ENCODE data around the gene CDC42EP3.

CDC42EP3 gene

GRCh38 chr2:37671009-37671815 is at the start of gene CDC42EP3:
TSS of gene CDC42EP3 (minus strand) at chr2:37671642. CDS start at chr2:37646587, 25,055 bp downstream.
- peak; percentile 48 for DNase-seq

GRCh38 chr2:37721201-37721560 is 49.7 kb upstream of the CDC42EP3 start:
- no peak for DNase-seq

- DNase-seq: no peak
Measured at GRCh38 chr2:37720533-37721200, 49.2 kb upstream of the CDC42EP3 start.

GRCh38 chr2:37718515-37719161 is 47.2 kb upstream of the CDC42EP3 start:
- no peak for DNase-seq

- no peak for DNase-seq
Measured at GRCh38 chr2:37713258-37713700, 41.8 kb upstream of the CDC42EP3 start.

GRCh38 chr2:37711831-37712230 is 40.4 kb upstream of the CDC42EP3 start:
- DNase-seq: no peak

GRCh38 chr2:37711308-37711731 is 39.9 kb upstream of the CDC42EP3 start:
- DNase-seq: no peak

GRCh38 chr2:37709111-37709510 is 37.7 kb upstream of the CDC42EP3 start:
- no peak for DNase-seq

GRCh38 chr2:37708146-37708545 is 36.7 kb upstream of the CDC42EP3 start:
- no peak for DNase-seq

- DNase-seq: no peak
Measured at GRCh38 chr2:37707393-37707792, 36.0 kb upstream of the CDC42EP3 start.

GRCh38 chr2:37706334-37707183 is 35.1 kb upstream of the CDC42EP3 start:
- no peak for DNase-seq

- DNase-seq: no peak
Measured at GRCh38 chr2:37705191-37705590, 33.7 kb upstream of the CDC42EP3 start.

- no peak for DNase-seq
Measured at GRCh38 chr2:37698931-37699481, 27.6 kb upstream of the CDC42EP3 start.

- no peak for DNase-seq
Measured at GRCh38 chr2:37695336-37695735, 23.9 kb upstream of the CDC42EP3 start.

- no peak for DNase-seq
Measured at GRCh38 chr2:37692711-37693110, 21.3 kb upstream of the CDC42EP3 start.

- no peak for DNase-seq
Measured at GRCh38 chr2:37689751-37690150, 18.3 kb upstream of the CDC42EP3 start.

- DNase-seq: no peak
Measured at GRCh38 chr2:37688771-37689468, 17.5 kb upstream of the CDC42EP3 start.

GRCh38 chr2:37686792-37687526 is 15.5 kb upstream of the CDC42EP3 start:
- no peak for DNase-seq

- no peak for DNase-seq
Measured at GRCh38 chr2:37684809-37685208, 13.4 kb upstream of the CDC42EP3 start.

GRCh38 chr2:37683921-37684780 is 12.7 kb upstream of the CDC42EP3 start:
- DNase-seq: no peak

Data from NCI-H510A (cell line).